Naive thymus-derived CD4-positive, alpha-beta T cell (primary cell): ENCODE data around the gene MAP3K13. TPM values are rescaled to one million over a fixed set of nuclear protein-coding genes. Genes with fewer than 3 reads are reported as not detected.
"Not testable (repeated sequence)": the region's sequence is repeated elsewhere in the genome, so short reads cannot be mapped to it uniquely, and the experiment has no call there.

ENCODE experiments used
- ATAC-seq: fragments of 150-1000 bp; cut with Tn5 transposase; 2 replicates; pipeline ENCODE4 v1.10.0; 2021; ENCODE audit warnings: mild to moderate bottlenecking, moderate library complexity
- CTCF ChIA-PET: fragments of 350-600 bp; sonication (Branson Sonifier 250); formaldehyde crosslinking; loops from one replicate; lab custom pipeline; 2021; ENCODE audit warnings: antibody characterized with exemption; lab: Charles Lee
- POLR2A ChIA-PET: fragments of 350-600 bp; sonication (Branson Sonifier 250); formaldehyde crosslinking; loops from one replicate; lab custom pipeline; 2021; ENCODE audit warnings: antibody characterized with exemption, inconsistent platforms; lab: Charles Lee
- DNase-seq, 9 donors: peaks; one replicate each; pipeline versions ENCODE4 v3.0.0 to v3.0.0-alpha.2; 2020 to 2022; ENCODE audit warnings: mixed read lengths in 1 of 9
- H3K27ac ChIP-seq: one replicate; pipeline ENCODE4 v1.7.0; 2013; ENCODE audit warnings: mild to moderate bottlenecking, low read depth, low read length, moderate library complexity
- H3K27me3 ChIP-seq, 2 donors: one replicate each; pipeline ENCODE4 v1.7.0; 2013; ENCODE audit warnings: low read length in 2 of 2, mild to moderate bottlenecking in 2 of 2, moderate library complexity in 2 of 2; ENCODE audit not compliant: control insufficient read depth in 2 of 2, insufficient read depth in 2 of 2
- H3K36me3 ChIP-seq, 3 experiments: 1 replicate in 2 of 3; 2 replicates in 1 of 3; pipeline ENCODE4 v1.7.0; 2013; ENCODE audit warnings: low read length in 3 of 3, mild to moderate bottlenecking in 3 of 3, moderate library complexity in 1 of 3; ENCODE audit not compliant: insufficient read depth in 3 of 3, control insufficient read depth in 2 of 3
- H3K4me1 ChIP-seq, 2 donors: one replicate each; pipeline ENCODE4 v1.7.0; 2013; ENCODE audit warnings: low read length in 2 of 2, mild to moderate bottlenecking in 2 of 2, moderate library complexity in 1 of 2; ENCODE audit not compliant: control insufficient read depth in 2 of 2, insufficient read depth in 2 of 2
- H3K4me3 ChIP-seq: 2 replicates; pipeline ENCODE4 v1.7.0; 2013; ENCODE audit warnings: mild to moderate bottlenecking, low read length
- H3K9me3 ChIP-seq, 3 experiments: 1 replicate in 2 of 3; 2 replicates in 1 of 3; pipeline ENCODE4 v1.7.0; 2013; ENCODE audit warnings: low read length in 3 of 3; ENCODE audit not compliant: control insufficient read depth in 2 of 3
- H3K27ac Mint-ChIP-seq, 9 donors: one replicate each; pipeline ENCODE4 v1.8.0; 2020 to 2022; ENCODE audit warnings: mixed read lengths in 9 of 9, mild to moderate bottlenecking in 8 of 9, moderate library complexity in 5 of 9, inconsistent platforms in 2 of 9
- H3K27me3 Mint-ChIP-seq, 5 donors: one replicate each; pipeline ENCODE4 v1.8.0; 2021 to 2022; ENCODE audit warnings: mixed read lengths in 5 of 5, mild to moderate bottlenecking in 1 of 5
- H3K36me3 Mint-ChIP-seq, 5 donors: one replicate each; pipeline ENCODE4 v1.8.0; 2020 to 2022; ENCODE audit warnings: mixed read lengths in 5 of 5, mild to moderate bottlenecking in 3 of 5, inconsistent platforms in 1 of 5
- H3K4me1 Mint-ChIP-seq, 7 donors: one replicate each; pipeline ENCODE4 v1.8.0; 2020 to 2022; ENCODE audit warnings: mixed read lengths in 7 of 7, mild to moderate bottlenecking in 3 of 7, inconsistent platforms in 1 of 7
- H3K4me3 Mint-ChIP-seq, 10 donors: one replicate each; pipeline ENCODE4 v1.8.0; 2020 to 2022; ENCODE audit warnings: mild to moderate bottlenecking in 10 of 10, mixed read lengths in 10 of 10, moderate library complexity in 6 of 10, inconsistent platforms in 2 of 10
- H3K9me3 Mint-ChIP-seq, 11 donors: one replicate each; pipeline ENCODE4 v1.8.0; 2020 to 2022; ENCODE audit warnings: mixed read lengths in 11 of 11, mild to moderate bottlenecking in 4 of 11, inconsistent platforms in 1 of 11, moderate library complexity in 1 of 11
- intact Hi-C, 2 donors: fragments of 100-400 bp; cut with micrococcal nuclease; formaldehyde crosslinking; loops; one replicate each; pipeline ENCODE4 v1.15.1; 2023
- polyA plus RNA-seq, 2 donors: library from polyadenylated mRNA; unstranded; fragments of 300-500 nt; fragmentation: Illumina TruSeq; gene quantifications; one replicate each; pipeline ENCODE4 v1.2.3, GENCODE V29; 2021
- total RNA-seq, 6 experiments: library from RNA in 5 of 6; stranded (reverse) in 5 of 6; gene quantifications; 1 replicate in 5 of 6; 2 replicates in 1 of 6; pipeline ENCODE4 v1.2.3 and lab custom pipeline; 2021 to 2026

MAP3K13 gene
- total and polyA plus RNA-seq, 7 experiments from 2014 or later, result 6.2 to 53.8 (median 9.4) TPM

- no peaks in the 10 kb centered on the region for H3K4me1 ChIP-seq
- no peak overlapping the region for H3K4me3 Mint-ChIP-seq
- H3K36me3 Mint-ChIP-seq, result no peaks in the 10 kb centered on the region
- intact Hi-C loops, result no loop called here
- H3K36me3 ChIP-seq, result no peaks in the 10 kb centered on the region
- H3K27ac Mint-ChIP-seq, result no peak overlapping the region
- H3K27me3 ChIP-seq, result no peaks in the 10 kb centered on the region
- ATAC-seq (no peak), DNase-seq (no peak)
- ChIA-PET POLR2A (interaction anchor here (0.6 kb wide), 1 partner anchor 504 kb away, joined by 3 read pairs; no protein-coding TSS in a partner anchor), CTCF (no interaction called here)
- no peaks in the 10 kb centered on the region for H3K4me1 Mint-ChIP-seq
- no peaks in the 10 kb centered on the region for H3K9me3 Mint-ChIP-seq
- no peak overlapping the region for H3K4me3 ChIP-seq
- H3K9me3 ChIP-seq, result no peaks in the 10 kb centered on the region
- no peak overlapping the region for H3K27ac ChIP-seq
- H3K27me3 Mint-ChIP-seq, result peaks cover 0 to 14% (median 5%) of the 10 kb centered on the region in 5 donors
Observed at GRCh38 chr3:185430375-185430774, 67.4 kb downstream of the MAP3K13 start.

- intact Hi-C loops, result no loop called here
Observed at GRCh38 chr3:185439745-185440466, 77.0 kb downstream of the MAP3K13 start.

GRCh38 chr3:185442031-185442430 lies 79.1 kb downstream of the MAP3K13 start:
- Mint-ChIP-seq H3K36me3 (peaks cover 0 to 10% (median 0%) of the 10 kb centered on the region in 5 donors), H3K27me3 (peaks cover 0 to 14% (median 10%) of the 10 kb centered on the region in 5 donors), H3K4me1 (peaks cover 0 to 2% (median 0%) of the 10 kb centered on the region in 7 donors), H3K9me3 (no peaks in the 10 kb centered on the region), H3K4me3 (no peak overlapping the region), H3K27ac (no peak overlapping the region)
- Histone ChIP-seq H3K27ac (no peak overlapping the region), H3K27me3 (no peaks in the 10 kb centered on the region), H3K4me3 (no peak overlapping the region), H3K36me3 (no peaks in the 10 kb centered on the region), H3K4me1 (no peaks in the 10 kb centered on the region), H3K9me3 (no peaks in the 10 kb centered on the region)
- ChIA-PET CTCF (no interaction called here), POLR2A (no interaction called here)
- DNase-seq (no peak), ATAC-seq (no peak)
- intact Hi-C loops, result no loop called here

More at GRCh38 chr3:185439745-185440466, 77.0 kb downstream of the MAP3K13 start:
- no peak overlapping the region for H3K27ac ChIP-seq
- H3K4me3 ChIP-seq, result no peak overlapping the region
- no peaks in the 10 kb centered on the region for H3K9me3 ChIP-seq
- H3K36me3 ChIP-seq, result no peaks in the 10 kb centered on the region
- peaks cover 0 to 10% (median 0%) of the 10 kb centered on the region in 5 donors for H3K36me3 Mint-ChIP-seq
- H3K27me3 Mint-ChIP-seq, result peaks cover 0 to 12% (median 10%) of the 10 kb centered on the region in 5 donors
- H3K27ac Mint-ChIP-seq, result no peak overlapping the region
- ChIA-PET POLR2A (no interaction called here), CTCF (no interaction called here)
- no peak for DNase-seq
- H3K4me1 ChIP-seq, result no peaks in the 10 kb centered on the region
- no peak for ATAC-seq
- no peak overlapping the region for H3K4me3 Mint-ChIP-seq
- H3K9me3 Mint-ChIP-seq, result no peaks in the 10 kb centered on the region
- no peaks in the 10 kb centered on the region for H3K27me3 ChIP-seq
- H3K4me1 Mint-ChIP-seq, result peaks cover 0 to 2% (median 0%) of the 10 kb centered on the region in 7 donors

- no peaks in the 10 kb centered on the region for H3K9me3 ChIP-seq
- H3K36me3 Mint-ChIP-seq, result peaks cover 0 to 8% (median 0%) of the 10 kb centered on the region in 5 donors
- ATAC-seq (no peak), DNase-seq (no peak)
- no peak overlapping the region for H3K27ac ChIP-seq
- no peak overlapping the region for H3K27ac Mint-ChIP-seq
- H3K9me3 Mint-ChIP-seq, result no peaks in the 10 kb centered on the region
- peaks cover 0 to 11% (median 9%) of the 10 kb centered on the region in 5 donors for H3K27me3 Mint-ChIP-seq
- H3K36me3 ChIP-seq, result no peaks in the 10 kb centered on the region
- ChIA-PET POLR2A (no interaction called here), CTCF (no interaction called here)
- H3K4me3 Mint-ChIP-seq, result no peak overlapping the region
- no peak overlapping the region for H3K4me3 ChIP-seq
- H3K4me1 ChIP-seq, result no peaks in the 10 kb centered on the region
- no peaks in the 10 kb centered on the region for H3K27me3 ChIP-seq
- intact Hi-C loops, result no loop called here
- H3K4me1 Mint-ChIP-seq, result peaks cover 0 to 2% (median 0%) of the 10 kb centered on the region in 7 donors
Observed at GRCh38 chr3:185444329-185444728, 81.4 kb downstream of the MAP3K13 start.

GRCh38 chr3:185448107-185448506 lies 85.2 kb downstream of the MAP3K13 start:
- Histone ChIP-seq H3K9me3 (no peaks in the 10 kb centered on the region), H3K4me1 (no peaks in the 10 kb centered on the region), H3K27ac (no peak overlapping the region), H3K4me3 (no peak overlapping the region), H3K36me3 (no peaks in the 10 kb centered on the region), H3K27me3 (no peaks in the 10 kb centered on the region)
- ChIA-PET POLR2A (no interaction called here), CTCF (no interaction called here)
- intact Hi-C loops, result no loop called here
- DNase-seq (no peak), ATAC-seq (no peak)
- Mint-ChIP-seq H3K27me3 (peaks cover 0 to 2% (median 0%) of the 10 kb centered on the region in 5 donors), H3K27ac (no peak overlapping the region), H3K9me3 (no peaks in the 10 kb centered on the region), H3K4me1 (no peaks in the 10 kb centered on the region), H3K4me3 (no peak overlapping the region), H3K36me3 (peaks cover 0 to 5% (median 0%) of the 10 kb centered on the region in 5 donors)

GRCh38 chr3:185451432-185451831 lies 88.5 kb downstream of the MAP3K13 start:
- H3K27ac ChIP-seq, CTCF ChIA-PET, POLR2A ChIA-PET: not testable (repeated sequence)

GRCh38 chr3:185457376-185457775 lies 94.4 kb downstream of the MAP3K13 start:
- DNase-seq, result no peak
- peaks cover 0 to 7% (median 0%) of the 10 kb centered on the region in 5 donors for H3K36me3 Mint-ChIP-seq
- no peaks in the 10 kb centered on the region for H3K9me3 ChIP-seq
- CTCF ChIA-PET, result no interaction called here
- no peak for ATAC-seq
- no peaks in the 10 kb centered on the region for H3K27me3 Mint-ChIP-seq
- no peak overlapping the region for H3K4me3 Mint-ChIP-seq
- POLR2A ChIA-PET, result no interaction called here
- no peaks in the 10 kb centered on the region for H3K36me3 ChIP-seq
- peaks cover 0 to 2% (median 0%) of the 10 kb centered on the region in 11 donors for H3K9me3 Mint-ChIP-seq
- H3K4me1 Mint-ChIP-seq, result no peaks in the 10 kb centered on the region
- H3K27me3 ChIP-seq, result no peaks in the 10 kb centered on the region
- no peak overlapping the region for H3K27ac Mint-ChIP-seq
- no peak overlapping the region for H3K27ac ChIP-seq
- no peak overlapping the region for H3K4me3 ChIP-seq
- no peaks in the 10 kb centered on the region for H3K4me1 ChIP-seq
- intact Hi-C loops, result no loop called here

More at GRCh38 chr3:185451432-185451831, 88.5 kb downstream of the MAP3K13 start:
- DNase-seq, H3K9me3 ChIP-seq, intact Hi-C loops, H3K4me3 ChIP-seq, H3K36me3 Mint-ChIP-seq, H3K36me3 ChIP-seq, H3K27me3 Mint-ChIP-seq, H3K27me3 ChIP-seq, H3K4me3 Mint-ChIP-seq, H3K9me3 Mint-ChIP-seq, H3K27ac Mint-ChIP-seq, H3K4me1 ChIP-seq, H3K4me1 Mint-ChIP-seq, ATAC-seq: not testable (repeated sequence)
